Central memory CD8-positive, alpha-beta T cell (primary cell): Measurements from ENCODE around the gene SGIP1.

ENCODE experiments used
- ATAC-seq: fragments of 150-1000 bp; cut with Tn5 transposase; replicated peaks from 2 replicates; pipeline ENCODE4 v1.10.0; 2022; ENCODE audit warnings: mild to moderate bottlenecking, moderate FRiP score, moderate number of reproducible peaks; ENCODE audit not compliant: poor library complexity, severe bottlenecking; ENCODE audit errors: extremely low read depth
- DNase-seq, 2 donors: peaks; one replicate each; pipeline ENCODE4 v3.0.0; 2021; ENCODE audit warnings: low spot score in 2 of 2
- H3K27ac Mint-ChIP-seq: one replicate; pipeline ENCODE4 v1.8.0; 2022; ENCODE audit warnings: low read depth, mild to moderate bottlenecking, moderate library complexity, mixed read lengths
- H3K27me3 Mint-ChIP-seq: one replicate; pipeline ENCODE4 v1.8.0; 2022; ENCODE audit warnings: mixed read lengths
- H3K36me3 Mint-ChIP-seq: one replicate; pipeline ENCODE4 v1.8.0; 2022; ENCODE audit warnings: mild to moderate bottlenecking, moderate library complexity, mixed read lengths; ENCODE audit not compliant: insufficient read depth
- H3K4me1 Mint-ChIP-seq: one replicate; pipeline ENCODE4 v1.8.0; 2022; ENCODE audit warnings: mixed read lengths
- H3K4me3 Mint-ChIP-seq: one replicate; pipeline ENCODE4 v1.8.0; 2022; ENCODE audit warnings: mild to moderate bottlenecking, moderate library complexity, mixed read lengths
- H3K9me3 Mint-ChIP-seq: one replicate; pipeline ENCODE4 v1.8.0; 2022; ENCODE audit warnings: mixed read lengths

The SGIP1 gene

GRCh38 chr1:66599346-66599745 lies 65.4 kb downstream of the SGIP1 start:
- ATAC-seq: no peak
- no peak for DNase-seq
- Mint-ChIP-seq H3K4me3 (no peak overlapping the region), H3K27me3 (peaks cover 81% of the 10 kb centered on the region), H3K36me3 (no peaks in the 10 kb centered on the region), H3K4me1 (no peaks in the 10 kb centered on the region), H3K27ac (no peak overlapping the region), H3K9me3 (no peaks in the 10 kb centered on the region)

- ATAC-seq (no peak), DNase-seq (no peak)
- Mint-ChIP-seq H3K4me3 (no peak overlapping the region), H3K9me3 (no peaks in the 10 kb centered on the region), H3K36me3 (no peaks in the 10 kb centered on the region), H3K4me1 (no peaks in the 10 kb centered on the region), H3K27ac (no peak overlapping the region), H3K27me3 (peaks cover 81% of the 10 kb centered on the region)
Measured at GRCh38 chr1:66599899-66600737, 66.2 kb downstream of the SGIP1 start.

GRCh38 chr1:66605419-66605997 lies 71.6 kb downstream of the SGIP1 start:
- Mint-ChIP-seq H3K27me3 (peaks cover 47% of the 10 kb centered on the region), H3K36me3 (no peaks in the 10 kb centered on the region), H3K27ac (no peak overlapping the region), H3K4me3 (no peak overlapping the region), H3K4me1 (no peaks in the 10 kb centered on the region), H3K9me3 (no peaks in the 10 kb centered on the region)
- DNase-seq (no peak), ATAC-seq (no peak)

- H3K9me3 Mint-ChIP-seq: no peaks in the 10 kb centered on the region
- no peak overlapping the region for H3K4me3 Mint-ChIP-seq
- no peak for DNase-seq
- no peaks in the 10 kb centered on the region for H3K36me3 Mint-ChIP-seq
- no peak for ATAC-seq
- H3K4me1 Mint-ChIP-seq: no peaks in the 10 kb centered on the region
- no peak overlapping the region for H3K27ac Mint-ChIP-seq
- H3K27me3 Mint-ChIP-seq: peaks cover 47% of the 10 kb centered on the region
Measured at GRCh38 chr1:66606362-66607065, 72.6 kb downstream of the SGIP1 start.

- Mint-ChIP-seq H3K9me3 (no peaks in the 10 kb centered on the region), H3K4me1 (no peaks in the 10 kb centered on the region), H3K4me3 (no peak overlapping the region), H3K27ac (no peak overlapping the region), H3K36me3 (no peaks in the 10 kb centered on the region), H3K27me3 (peaks cover 51% of the 10 kb centered on the region)
- ATAC-seq (no peak), DNase-seq (no peak)
Measured at GRCh38 chr1:66607458-66607857, 73.5 kb downstream of the SGIP1 start.

- no peaks in the 10 kb centered on the region for H3K4me1 Mint-ChIP-seq
- H3K9me3 Mint-ChIP-seq: no peaks in the 10 kb centered on the region
- H3K27ac Mint-ChIP-seq: no peak overlapping the region
- H3K36me3 Mint-ChIP-seq: no peaks in the 10 kb centered on the region
- DNase-seq: no peak
- no peak overlapping the region for H3K4me3 Mint-ChIP-seq
- no peak for ATAC-seq
- peaks cover 53% of the 10 kb centered on the region for H3K27me3 Mint-ChIP-seq
Measured at GRCh38 chr1:66613187-66613586, 79.2 kb downstream of the SGIP1 start.

GRCh38 chr1:66617362-66618184 lies 83.6 kb downstream of the SGIP1 start:
- Mint-ChIP-seq H3K27ac (no peak overlapping the region), H3K9me3 (no peaks in the 10 kb centered on the region), H3K36me3 (no peaks in the 10 kb centered on the region), H3K27me3 (peaks cover 45% of the 10 kb centered on the region), H3K4me1 (no peaks in the 10 kb centered on the region), H3K4me3 (no peak overlapping the region)
- DNase-seq (no peak), ATAC-seq (no peak)

- DNase-seq (no peak), ATAC-seq (no peak)
- peaks cover 45% of the 10 kb centered on the region for H3K27me3 Mint-ChIP-seq
- H3K4me1 Mint-ChIP-seq: no peaks in the 10 kb centered on the region
- no peak overlapping the region for H3K27ac Mint-ChIP-seq
- H3K9me3 Mint-ChIP-seq: no peaks in the 10 kb centered on the region
- no peaks in the 10 kb centered on the region for H3K36me3 Mint-ChIP-seq
- H3K4me3 Mint-ChIP-seq: no peak overlapping the region
Measured at GRCh38 chr1:66618390-66618789, 84.4 kb downstream of the SGIP1 start.

- ATAC-seq: no peak
- Mint-ChIP-seq H3K27me3 (peaks cover 44% of the 10 kb centered on the region), H3K9me3 (no peaks in the 10 kb centered on the region), H3K27ac (no peak overlapping the region), H3K36me3 (no peaks in the 10 kb centered on the region), H3K4me3 (no peak overlapping the region), H3K4me1 (no peaks in the 10 kb centered on the region)
- no peak for DNase-seq
Measured at GRCh38 chr1:66623812-66624211, 89.9 kb downstream of the SGIP1 start.

- DNase-seq (no peak), ATAC-seq (no peak)
- Mint-ChIP-seq H3K9me3 (no peaks in the 10 kb centered on the region), H3K36me3 (no peaks in the 10 kb centered on the region), H3K27ac (no peak overlapping the region), H3K27me3 (peaks cover 36% of the 10 kb centered on the region), H3K4me1 (no peaks in the 10 kb centered on the region), H3K4me3 (no peak overlapping the region)
Measured at GRCh38 chr1:66624412-66625060, 90.6 kb downstream of the SGIP1 start.

GRCh38 chr1:66626261-66626660 lies 92.3 kb downstream of the SGIP1 start:
- DNase-seq (no peak), ATAC-seq (no peak)
- Mint-ChIP-seq H3K4me1 (no peaks in the 10 kb centered on the region), H3K36me3 (no peaks in the 10 kb centered on the region), H3K9me3 (no peaks in the 10 kb centered on the region), H3K27ac (no peak overlapping the region), H3K4me3 (no peak overlapping the region), H3K27me3 (peaks cover 29% of the 10 kb centered on the region)

- Mint-ChIP-seq H3K27me3 (peaks cover 32% of the 10 kb centered on the region), H3K36me3 (no peaks in the 10 kb centered on the region), H3K9me3 (no peaks in the 10 kb centered on the region), H3K4me1 (no peaks in the 10 kb centered on the region), H3K27ac (no peak overlapping the region), H3K4me3 (no peak overlapping the region)
- DNase-seq: no peak
- ATAC-seq: no peak
Measured at GRCh38 chr1:66628926-66629325, 95.0 kb downstream of the SGIP1 start.
